OCI-LY7 (cell line): ENCODE results near the gene RNASEH1. TPM values are rescaled to one million over a fixed set of nuclear protein-coding genes. Genes with fewer than 3 reads are reported as not detected.

Source experiments
- BruUV-seq: library from RNA; stranded (reverse); fragments of 400-500 nt; replicated peaks from 2 replicates; lab custom pipeline; 2021; lab: Mats Ljungman, UMichigan
- CTCF ChIA-PET: fragments of 300-600 bp; sonication (Branson Sonifier 250); formaldehyde crosslinking; loops from one replicate; lab custom pipeline; 2022; ENCODE audit warnings: antibody characterized with exemption; ENCODE audit not compliant: unreplicated experiment; lab: Charles Lee
- POLR2A ChIA-PET: fragments of 300-600 bp; sonication (Branson Sonifier 250); formaldehyde crosslinking; loops from one replicate; lab custom pipeline; 2022; ENCODE audit warnings: antibody characterized with exemption; lab: Charles Lee
- DNase-seq: peaks from one replicate; pipeline ENCODE4 v3.0.0-alpha.2; 2015; ENCODE audit warnings: low spot score
- H2AFZ ChIP-seq: fragments of 200-600 bp; sonication (generic), shearing (Covaris generic); 2 replicates; pipeline ENCODE4 v1.6.1; 2014; ENCODE audit warnings: mild to moderate bottlenecking, antibody characterized with exemption, low read length, moderate library complexity
- H3K27ac ChIP-seq: fragments of 200-600 bp; sonication (generic); 2 replicates; pipeline ENCODE4 v1.5.1; 2014; ENCODE audit warnings: mixed run types, low read depth, mild to moderate bottlenecking, moderate library complexity, low read length, inconsistent platforms; ENCODE audit not compliant: poor library complexity, severe bottlenecking
- H3K36me3 ChIP-seq: fragments of 200-600 bp; sonication (generic); 2 replicates; pipeline ENCODE4 v1.6.1; 2014; ENCODE audit warnings: mild to moderate bottlenecking, antibody characterized with exemption, low read length, moderate library complexity, mixed read lengths; ENCODE audit not compliant: insufficient read depth
- H3K4me1 ChIP-seq: fragments of 200-600 bp; sonication (generic); 2 replicates; pipeline ENCODE4 v1.5.1; 2014; ENCODE audit warnings: mild to moderate bottlenecking, low read length; ENCODE audit not compliant: insufficient read depth, poor library complexity, severe bottlenecking
- H3K4me2 ChIP-seq: fragments of 200-600 bp; sonication (generic); 2 replicates; pipeline ENCODE4 v1.6.1; 2014; ENCODE audit warnings: mild to moderate bottlenecking, low read length
- H3K4me3 ChIP-seq: fragments of 200-600 bp; sonication (generic); 2 replicates; pipeline ENCODE4 v1.5.1; 2014; ENCODE audit warnings: mild to moderate bottlenecking, low read depth, low read length; ENCODE audit not compliant: poor library complexity, severe bottlenecking
- H3K79me2 ChIP-seq: fragments of 200-600 bp; sonication (generic); 2 replicates; pipeline ENCODE4 v1.6.1; 2016; ENCODE audit warnings: low read depth, mild to moderate bottlenecking, low read length, moderate library complexity, mixed read lengths; ENCODE audit not compliant: insufficient read depth
- H3K9me2 ChIP-seq: fragments of 200-600 bp; sonication (generic); 2 replicates; pipeline ENCODE4 v1.6.1; 2016; ENCODE audit warnings: mild to moderate bottlenecking, low read length, mixed read lengths; ENCODE audit not compliant: insufficient read depth
- H3K9me3 ChIP-seq: fragments of 200-600 bp; sonication (generic); 2 replicates; pipeline ENCODE4 v1.6.1; 2014; ENCODE audit warnings: mild to moderate bottlenecking, mixed run types, low read length, mixed read lengths
- H4K20me1 ChIP-seq: fragments of 200-600 bp; sonication (generic); 2 replicates; pipeline ENCODE4 v1.6.1; 2014; ENCODE audit warnings: mild to moderate bottlenecking, antibody characterized with exemption, low read length, moderate library complexity, mixed read lengths; ENCODE audit not compliant: insufficient read depth
- EZH2phosphoT487 ChIP-seq: fragments of 200-600 bp; sonication (generic); IDR thresholded peaks from 2 replicates; pipeline ENCODE4 v1.6.1; 2018; ENCODE audit warnings: low read depth, borderline replicate concordance, mild to moderate bottlenecking, mixed run types, antibody characterized with exemption, low read length, moderate library complexity, mixed read lengths
- intact Hi-C: fragments of 100-400 bp; cut with micrococcal nuclease; formaldehyde crosslinking; loops from one replicate; pipeline ENCODE4 v1.10.0; 2022; ENCODE audit not compliant: unreplicated experiment
- total RNA-seq, 2 experiments: library from RNA; depleted of rRNA in 1 of 2; stranded (reverse); fragments of >200 nt in 1 of 2; shearing (Covaris generic) in 1 of 2; gene quantifications; 2 replicates each; pipeline ENCODE4 v1.2.3, GENCODE V29; 2014 to 2022
- TF ChIP-seq, protein P1 (sequence below): fragments of 200-600 bp; sonication (generic); conservative IDR thresholded peaks from 2 replicates; pipeline ENCODE4 v1.5.1; 2014; ENCODE audit warnings: mild to moderate bottlenecking, antibody characterized with exemption, low read length, moderate library complexity, mixed read lengths

Gene RNASEH1
- total RNA-seq, 2 experiments from 2014 or later = 35.7 to 48.2 TPM

GRCh38 chr2:3600256-3600855 is 42.2 kb upstream of the RNASEH1 start:
- no peak overlapping the region for H2AFZ ChIP-seq
- CTCF ChIA-PET = interaction anchor here (1.1 kb wide), 1 partner anchor 10 kb away, joined by 3 read pairs; no protein-coding TSS in a partner anchor
- no peaks in the 10 kb centered on the region for H3K9me2 ChIP-seq
- no peaks in the 10 kb centered on the region for H3K79me2 ChIP-seq
- no peaks in the 10 kb centered on the region for H3K36me3 ChIP-seq
- intact Hi-C loops = no loop called here
- TF ChIP-seq, protein P1, sequence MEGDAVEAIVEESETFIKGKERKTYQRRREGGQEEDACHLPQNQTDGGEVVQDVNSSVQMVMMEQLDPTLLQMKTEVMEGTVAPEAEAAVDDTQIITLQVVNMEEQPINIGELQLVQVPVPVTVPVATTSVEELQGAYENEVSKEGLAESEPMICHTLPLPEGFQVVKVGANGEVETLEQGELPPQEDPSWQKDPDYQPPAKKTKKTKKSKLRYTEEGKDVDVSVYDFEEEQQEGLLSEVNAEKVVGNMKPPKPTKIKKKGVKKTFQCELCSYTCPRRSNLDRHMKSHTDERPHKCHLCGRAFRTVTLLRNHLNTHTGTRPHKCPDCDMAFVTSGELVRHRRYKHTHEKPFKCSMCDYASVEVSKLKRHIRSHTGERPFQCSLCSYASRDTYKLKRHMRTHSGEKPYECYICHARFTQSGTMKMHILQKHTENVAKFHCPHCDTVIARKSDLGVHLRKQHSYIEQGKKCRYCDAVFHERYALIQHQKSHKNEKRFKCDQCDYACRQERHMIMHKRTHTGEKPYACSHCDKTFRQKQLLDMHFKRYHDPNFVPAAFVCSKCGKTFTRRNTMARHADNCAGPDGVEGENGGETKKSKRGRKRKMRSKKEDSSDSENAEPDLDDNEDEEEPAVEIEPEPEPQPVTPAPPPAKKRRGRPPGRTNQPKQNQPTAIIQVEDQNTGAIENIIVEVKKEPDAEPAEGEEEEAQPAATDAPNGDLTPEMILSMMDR = no peak
- no peak for TF ChIP-seq EZH2phosphoT487
- no TSS peak for BruUV-seq
- H3K27ac ChIP-seq = no peak overlapping the region
- H3K4me1 ChIP-seq = peaks cover 6% of the 10 kb centered on the region
- H3K4me2 ChIP-seq = no peak overlapping the region; the same call in 1 of the 2 replicates
- H4K20me1 ChIP-seq = no peaks in the 10 kb centered on the region
- no peak for DNase-seq
- POLR2A ChIA-PET = interaction anchor here (1.1 to 1.2 kb wide), 2 partner anchors 10 to 52 kb away, joined by 4 to 5 read pairs; no protein-coding TSS in a partner anchor
- no peak overlapping the region for H3K4me3 ChIP-seq
- no peaks in the 10 kb centered on the region for H3K9me3 ChIP-seq

- intact Hi-C loops = no loop called here
- POLR2A ChIA-PET = interaction anchor here (0.5 to 1.1 kb wide), 2 partner anchors 53 to 80 kb away, joined by 5 to 6 read pairs; partner anchors contain the start of gene ADI1
- Histone ChIP-seq H3K9me3 (no peaks in the 10 kb centered on the region), H3K36me3 (no peaks in the 10 kb centered on the region), H3K4me1 (no peaks in the 10 kb centered on the region), H3K27ac (no peak overlapping the region), H4K20me1 (no peaks in the 10 kb centered on the region), H2AFZ (no peak overlapping the region), H3K4me3 (no peak overlapping the region), H3K79me2 (no peaks in the 10 kb centered on the region), H3K9me2 (no peaks in the 10 kb centered on the region), H3K4me2 (no peak overlapping the region)
- no peak for DNase-seq
- CTCF ChIA-PET = interaction anchor here (1.1 kb wide), 1 partner anchor 11 kb away, joined by 3 read pairs; no protein-coding TSS in a partner anchor
- BruUV-seq = no TSS peak
- TF ChIP-seq, protein P1 = no peak
- TF ChIP-seq EZH2phosphoT487 = no peak
Measured at GRCh38 chr2:3598912-3599854, 41.0 kb upstream of the RNASEH1 start.
